Fibroblast of mammary gland (primary cell): ENCODE measurements around the gene PARP12.

Experiments used
- DNase-seq: peaks from one replicate; pipeline ENCODE4 v3.0.0-alpha.2; 2010; ENCODE audit warnings: low read depth
- H3K4me3 ChIP-seq: 2 replicates; pipeline ENCODE4 v1.5.1; 2011; ENCODE audit warnings: low read depth, mild to moderate bottlenecking, low read length, moderate library complexity; ENCODE audit not compliant: control insufficient read depth
- CTCF ChIP-seq: conservative IDR thresholded peaks from 2 replicates; pipeline ENCODE4 v1.5.1; 2011; ENCODE audit warnings: low read depth, low read length, inconsistent platforms; ENCODE audit not compliant: control insufficient read depth, insufficient read depth

The PARP12 gene

DNA sequence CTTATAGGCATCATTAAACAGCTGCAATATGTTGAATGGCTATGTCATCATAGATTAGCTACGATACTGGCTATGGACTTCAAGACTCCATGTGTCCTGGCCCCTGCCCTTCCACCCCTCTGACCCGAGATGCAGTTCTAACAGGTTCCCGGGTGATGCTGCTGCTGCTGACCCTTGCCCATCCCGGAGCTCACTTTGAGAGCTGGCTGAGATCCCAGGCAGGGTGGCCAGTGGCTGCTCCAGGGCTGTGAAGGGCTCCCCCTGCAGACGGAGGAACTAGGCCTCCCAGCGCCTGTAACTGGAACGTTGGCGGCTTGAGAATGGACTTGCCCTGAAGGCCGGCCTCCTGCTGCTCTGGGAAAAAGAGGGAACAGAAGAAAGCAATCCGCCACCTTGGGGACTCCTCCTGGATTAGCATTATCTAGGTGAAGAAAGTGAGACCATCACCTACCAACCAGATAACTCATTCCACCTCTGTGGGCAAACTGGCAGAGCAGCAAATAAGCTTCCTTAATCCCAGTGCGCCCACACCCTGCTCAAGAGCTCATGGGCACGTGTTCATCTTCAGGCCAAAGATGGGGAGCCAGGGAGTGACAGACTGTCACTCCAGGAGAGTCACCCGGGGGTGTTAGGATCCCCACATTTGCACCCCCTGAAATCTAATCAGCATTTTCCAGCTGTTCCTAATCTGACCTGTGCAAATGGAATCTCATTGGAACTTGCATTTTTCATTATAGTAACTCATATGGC lies 56.8 kb downstream of the PARP12 start:
- TF ChIP-seq CTCF, result peak; percentile 30
- H3K4me3 ChIP-seq, result no peak overlapping the region
- peak; percentile 24 for DNase-seq

DNA sequence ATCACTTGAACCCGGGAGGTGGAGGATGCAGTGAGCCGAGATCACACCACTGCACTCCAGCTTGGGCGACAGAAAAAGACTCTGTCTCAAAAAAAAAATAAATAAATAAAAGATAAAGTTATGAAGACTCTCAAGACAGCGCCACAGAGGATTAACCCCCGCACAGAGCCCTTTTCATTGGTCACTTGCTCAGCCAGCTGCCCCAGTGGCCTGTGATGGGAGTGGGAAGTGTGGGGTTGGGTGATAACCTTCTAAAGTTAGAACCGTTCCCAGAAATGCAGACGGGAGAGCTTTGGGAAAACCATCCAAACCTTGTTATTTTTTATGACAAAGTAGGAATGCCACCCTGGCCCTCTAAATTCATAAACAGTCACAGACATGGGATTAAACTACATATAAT lies 57.4 kb downstream of the PARP12 start:
- no peak overlapping the region for H3K4me3 ChIP-seq
- no peak for TF ChIP-seq CTCF
- DNase-seq, result no peak

DNA sequence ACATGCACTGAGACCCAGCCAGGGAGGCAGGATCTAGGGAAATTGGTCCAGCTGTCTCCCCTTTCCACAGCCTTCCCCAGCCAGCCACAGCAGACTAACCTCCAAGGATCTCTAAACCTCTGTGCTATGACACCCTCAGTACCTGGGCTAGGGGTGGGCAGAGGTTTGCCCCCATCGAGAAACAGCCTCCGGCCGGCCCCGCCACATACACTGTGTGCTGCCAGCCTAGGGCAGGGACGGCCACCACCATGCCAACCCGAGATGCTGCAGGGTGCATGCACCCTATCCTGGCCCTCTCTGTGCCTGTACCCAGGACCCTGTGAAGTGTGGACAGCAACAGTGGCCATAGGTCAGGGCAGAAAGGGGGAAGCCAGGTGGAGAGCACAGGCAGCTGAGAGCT lies 58.1 kb downstream of the PARP12 start:
- TF ChIP-seq CTCF, result no peak
- no peak for DNase-seq
- no peak overlapping the region for H3K4me3 ChIP-seq

- DNase-seq, result peak; percentile 83
- TF ChIP-seq CTCF, result peak; percentile 78
- H3K4me3 ChIP-seq, result no peak overlapping the region
Measured at GRCh38 chr7:140003913-140004382, 58.8 kb downstream of the PARP12 start.

GRCh38 chr7:140000666-140001268 lies 62.0 kb downstream of the PARP12 start:
- TF ChIP-seq CTCF, result no peak
- no peak for DNase-seq
- no peak overlapping the region for H3K4me3 ChIP-seq

- no peak for DNase-seq
- no peak for TF ChIP-seq CTCF
- H3K4me3 ChIP-seq, result no peak overlapping the region
Measured at GRCh38 chr7:139999516-139999915, 63.2 kb downstream of the PARP12 start.

- no peak for TF ChIP-seq CTCF
- DNase-seq, result no peak
- H3K4me3 ChIP-seq, result no peak overlapping the region
Measured at GRCh38 chr7:139998572-139998971, 64.2 kb downstream of the PARP12 start.
